ENCODE data around the gene THAP4. TPM values are rescaled to one million over a fixed set of nuclear protein-coding genes. Genes with fewer than 3 reads are reported as not detected.
"Not testable (repeated sequence)": the region's sequence is repeated elsewhere in the genome, so short reads cannot be mapped to it uniquely, and the experiment has no call there.

The THAP4 gene
- total RNA-seq, 1 donor from 2014 or later, result 34.4 TPM

DNA sequence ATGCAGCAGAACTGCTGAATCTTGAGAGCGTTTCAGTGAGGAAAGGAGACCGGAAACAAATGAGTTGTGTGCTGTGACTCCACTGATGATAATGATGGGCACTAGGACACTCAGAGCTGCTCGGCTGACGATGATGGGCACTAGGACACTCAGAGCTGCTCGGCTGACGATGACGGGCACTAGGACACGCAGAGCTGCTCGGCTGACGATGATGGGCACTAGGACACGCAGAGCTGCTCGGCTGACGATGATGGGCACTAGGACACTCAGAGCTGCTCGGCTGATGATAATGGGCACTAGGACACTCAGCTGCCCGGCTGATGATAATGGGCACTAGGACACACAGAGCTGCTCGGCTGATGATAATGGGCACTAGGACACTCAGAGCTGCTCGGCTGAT lies 47.1 kb downstream of the THAP4 start:
- intact Hi-C loops (cut with micrococcal nuclease), result not testable (repeated sequence)

DNA sequence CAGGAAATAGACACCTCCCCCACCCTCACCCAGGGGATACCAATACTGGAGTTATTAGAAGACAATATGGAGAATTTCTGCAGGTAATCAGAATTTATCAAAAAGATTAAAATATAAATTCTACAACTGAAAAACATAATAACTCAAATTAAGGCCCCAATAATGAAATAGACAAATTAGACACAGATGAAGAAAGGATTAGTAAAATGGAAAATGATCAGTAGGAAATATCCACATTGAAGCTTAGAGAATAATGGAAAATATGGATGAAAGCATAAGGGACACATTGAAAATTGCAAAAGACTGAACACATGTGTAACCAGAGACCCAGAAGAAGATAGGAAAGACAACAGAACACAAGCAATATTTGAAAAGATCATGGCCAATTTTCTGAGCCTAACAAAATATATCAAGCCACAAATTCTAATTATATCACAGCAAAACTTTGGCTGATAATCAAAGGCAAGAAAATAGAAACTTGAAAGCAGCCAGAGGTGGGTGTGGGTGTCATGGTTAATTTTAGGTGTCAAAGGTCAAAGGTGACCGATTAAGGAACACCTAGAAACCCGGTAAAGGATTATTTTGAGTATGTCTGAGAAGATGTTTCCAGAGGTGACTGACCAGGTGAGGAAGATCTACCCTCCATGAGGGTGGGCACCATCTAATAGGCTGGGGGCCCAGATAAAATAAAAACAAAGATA lies 50.2 kb downstream of the THAP4 start:
- intact Hi-C loops (cut with micrococcal nuclease), result no loop called here

DNA sequence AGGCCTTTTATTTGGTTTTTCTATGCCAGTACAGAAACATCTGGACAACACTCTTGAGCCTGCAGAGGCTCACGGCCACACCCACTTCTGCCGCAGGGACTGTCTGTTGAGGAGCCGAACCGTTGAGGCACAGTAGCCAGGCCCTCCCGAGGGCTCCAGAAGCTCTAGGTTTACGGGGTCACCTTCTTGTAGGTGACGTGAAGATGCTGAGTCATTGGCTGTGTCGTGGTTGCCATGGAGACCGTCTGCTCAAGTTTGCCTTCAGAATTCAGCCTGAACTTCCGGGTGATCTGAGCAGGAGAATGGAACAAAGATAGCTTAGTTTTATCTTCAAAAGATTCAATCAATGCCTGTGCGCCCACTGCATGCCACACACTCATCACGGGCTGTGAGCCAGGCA lies 52.5 kb downstream of the THAP4 start:
- intact Hi-C loops (cut with micrococcal nuclease), result no loop called here

DNA sequence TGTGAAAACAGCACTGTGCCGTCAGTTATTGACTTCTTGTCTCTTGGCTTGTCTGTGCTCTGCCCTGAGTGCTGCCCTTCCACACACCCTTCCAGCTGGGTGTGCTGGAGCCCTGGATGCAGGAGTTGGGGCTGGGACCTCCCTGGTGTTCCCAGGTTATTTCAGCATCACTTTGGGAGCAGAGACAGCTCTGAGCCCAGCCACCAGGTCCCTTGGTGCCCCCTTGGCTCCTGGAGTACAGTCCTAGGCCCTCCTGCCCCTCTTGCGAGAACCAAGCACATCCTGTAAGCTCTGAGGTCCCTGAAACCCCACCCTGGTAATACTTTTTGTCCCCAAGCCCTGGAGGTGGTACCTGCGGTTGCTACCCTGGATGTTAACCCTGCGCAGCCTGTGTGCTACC lies 54.2 kb downstream of the THAP4 start:
- intact Hi-C loops (cut with micrococcal nuclease), result no loop called here

DNA sequence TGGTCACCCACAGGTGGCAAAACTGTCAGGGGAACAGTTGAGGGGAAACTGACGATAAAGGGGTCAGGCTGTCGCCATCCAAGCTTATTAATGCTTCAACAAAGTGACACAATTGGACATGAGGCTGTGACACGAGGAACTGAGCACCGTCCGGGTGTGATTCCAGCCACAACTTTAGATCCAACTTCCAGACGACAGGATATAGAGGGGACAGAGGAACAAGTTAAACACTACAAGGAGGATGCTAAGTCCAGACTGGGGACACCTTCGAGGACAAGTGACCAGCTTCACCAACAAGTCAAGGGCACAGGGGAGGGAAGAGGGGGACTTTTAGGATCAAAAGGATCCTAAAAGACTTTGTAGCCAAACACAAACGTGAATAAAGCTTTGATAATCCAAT lies 54.6 kb downstream of the THAP4 start:
- intact Hi-C loops (cut with micrococcal nuclease), result no loop called here

DNA sequence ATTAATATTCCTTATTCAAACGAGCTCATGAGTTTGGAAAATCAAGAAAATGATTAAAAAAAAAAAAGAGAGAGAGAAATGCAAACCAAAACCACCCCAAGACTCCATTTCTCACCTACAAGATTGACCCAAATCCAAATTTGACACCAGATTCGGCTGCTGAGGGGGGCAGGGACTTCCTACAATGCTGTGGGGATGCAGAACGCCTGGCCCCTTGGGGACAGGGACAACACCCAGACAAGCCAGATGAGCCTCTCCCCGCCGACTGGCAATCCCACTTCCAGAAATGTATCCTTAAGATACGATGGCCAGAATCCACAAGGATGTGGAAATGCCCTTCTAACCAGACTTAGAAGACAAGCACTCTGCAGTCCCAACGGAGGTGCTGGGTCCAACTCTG lies 57.7 kb downstream of the THAP4 start:
- intact Hi-C loops (cut with micrococcal nuclease), result no loop called here

DNA sequence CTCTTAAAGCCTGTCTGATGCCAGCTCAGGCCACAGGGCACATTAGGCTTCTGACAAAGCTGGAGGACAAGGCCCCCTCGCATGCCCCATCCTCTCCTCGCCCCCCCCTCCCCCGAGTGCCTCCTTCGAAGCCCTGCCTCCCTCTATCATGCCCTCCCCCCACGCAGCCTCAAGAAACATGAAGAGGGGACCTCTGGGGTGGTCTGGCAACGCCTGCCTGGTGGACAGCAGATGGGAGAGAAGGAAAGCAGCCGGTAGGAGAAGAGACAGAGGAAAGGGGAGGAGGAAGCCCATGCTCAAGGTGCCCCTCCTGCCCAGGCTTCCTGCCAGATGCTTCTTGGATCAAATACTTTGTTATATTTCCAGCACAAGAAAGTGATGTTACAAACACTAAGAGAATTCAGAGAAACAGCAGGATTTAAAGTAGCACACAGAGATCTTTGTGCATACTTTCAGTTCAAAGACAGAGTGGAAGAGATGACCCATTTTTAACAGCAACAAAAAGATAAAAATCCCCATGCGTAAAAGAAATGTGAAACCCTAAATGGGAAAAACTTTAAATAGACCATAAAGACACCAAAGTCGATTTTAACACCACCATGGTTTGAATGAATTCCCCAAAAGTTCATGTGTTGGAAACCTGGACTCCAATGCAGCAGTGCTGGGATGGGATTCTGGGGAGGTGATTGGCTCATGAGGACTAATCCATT lies 59.4 kb downstream of the THAP4 start:
- intact Hi-C loops (cut with micrococcal nuclease), result no loop called here

DNA sequence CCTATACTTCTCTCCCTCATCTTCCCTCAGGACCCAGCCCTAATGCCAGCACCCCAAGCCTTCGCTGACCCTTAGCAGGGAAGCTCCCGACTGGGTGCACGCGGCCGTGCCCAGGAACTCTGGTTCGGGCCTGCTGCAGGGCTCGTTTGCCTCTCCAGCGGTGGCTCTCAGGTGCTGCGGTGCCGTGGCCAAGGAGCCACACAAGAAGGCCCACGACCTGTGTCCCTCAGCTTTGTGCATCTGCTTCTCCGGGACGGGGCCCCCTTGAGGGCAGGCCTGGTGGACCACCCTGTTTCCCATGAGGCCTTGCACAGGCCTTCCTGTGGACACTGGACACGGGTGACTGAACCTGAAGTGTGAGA lies 60.7 kb downstream of the THAP4 start:
- intact Hi-C loops (cut with micrococcal nuclease), result no loop called here

DNA sequence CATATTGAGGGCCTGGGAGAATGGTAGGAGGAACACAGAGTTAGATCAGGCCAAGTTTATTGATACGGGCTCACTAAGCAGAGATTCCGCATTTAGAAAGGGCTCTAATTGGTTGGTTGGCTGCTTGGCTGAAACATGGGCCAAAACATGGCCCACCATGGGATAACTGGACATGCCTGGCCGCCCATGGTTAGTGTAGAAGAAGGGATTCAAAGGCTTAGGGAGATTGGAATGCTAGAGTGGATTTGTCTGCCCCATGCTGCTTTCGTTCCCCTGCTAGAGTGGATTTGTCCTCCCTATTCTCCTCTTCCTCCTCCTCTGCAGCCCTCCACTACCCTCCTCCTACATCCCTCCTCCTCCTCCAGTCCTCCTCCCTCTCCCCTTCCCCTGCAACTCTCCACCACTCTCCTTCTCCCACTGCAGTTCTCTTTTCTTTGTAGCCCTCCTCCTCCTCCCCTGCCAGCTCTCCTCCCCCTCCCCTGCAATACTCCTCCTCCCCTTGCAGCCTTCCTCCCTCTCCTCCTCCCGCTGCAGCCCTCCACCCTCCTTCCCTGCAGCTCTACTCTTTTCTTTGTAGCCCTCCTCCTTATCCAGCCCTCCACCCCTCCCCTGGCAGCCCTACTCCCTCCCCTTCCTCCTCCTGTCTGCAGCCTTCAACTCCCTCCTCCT lies 61.2 kb downstream of the THAP4 start:
- intact Hi-C loops (cut with micrococcal nuclease), result no loop called here

DNA sequence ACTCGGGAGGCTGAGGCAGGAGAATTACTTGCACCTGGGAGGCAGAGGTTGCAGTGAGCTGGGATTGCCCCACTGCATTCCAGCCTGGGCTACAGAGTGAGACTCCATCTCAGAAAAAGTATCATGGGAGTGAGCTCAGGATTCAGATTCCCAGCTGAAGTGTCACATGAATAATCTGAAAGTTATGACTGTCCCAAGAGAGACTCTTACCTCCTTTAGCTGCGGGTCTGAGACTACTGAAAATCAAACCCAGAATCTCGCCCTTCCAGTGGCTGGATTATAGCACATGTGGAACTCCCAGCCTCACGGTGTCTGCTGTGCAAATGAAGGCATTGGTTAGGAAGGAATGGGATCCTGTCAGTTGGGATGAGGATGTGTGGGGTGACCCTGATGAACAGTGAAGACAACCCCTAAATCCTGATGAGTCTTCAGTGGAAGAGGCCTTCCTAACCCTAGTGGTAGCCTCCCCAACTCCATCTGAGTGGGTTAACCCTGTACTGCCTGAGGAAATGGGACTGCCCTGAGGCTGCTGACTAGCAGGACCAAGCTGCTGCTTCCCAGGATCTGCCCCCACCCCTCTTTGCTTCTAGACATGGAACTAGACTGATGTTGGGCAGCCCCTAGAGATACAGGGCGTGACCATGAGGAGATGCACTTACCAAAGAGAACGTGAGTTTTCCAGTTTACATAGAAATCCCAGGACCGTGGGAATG lies 61.9 kb downstream of the THAP4 start:
- intact Hi-C loops (cut with micrococcal nuclease), result no loop called here

DNA sequence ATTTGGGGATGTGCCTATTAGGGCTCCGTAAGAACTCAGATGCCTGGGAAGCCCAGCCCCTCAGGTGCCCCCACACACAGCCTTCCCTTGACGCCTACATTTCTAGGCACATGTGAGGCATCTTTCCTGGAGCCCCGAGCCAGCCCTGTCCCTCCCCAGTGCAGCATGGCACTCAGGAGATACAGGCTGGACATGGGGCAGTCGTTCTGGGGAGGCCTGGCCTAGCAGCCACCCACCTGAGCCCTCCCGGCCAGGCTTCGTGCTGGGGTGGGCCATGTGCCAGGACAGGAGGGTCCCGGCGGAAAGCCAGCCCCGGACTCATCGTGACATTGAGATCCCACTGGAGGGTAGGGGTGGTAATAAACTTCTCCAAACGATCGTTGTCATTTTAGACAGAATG lies 63.2 kb downstream of the THAP4 start:
- intact Hi-C loops (cut with micrococcal nuclease), result no loop called here

DNA sequence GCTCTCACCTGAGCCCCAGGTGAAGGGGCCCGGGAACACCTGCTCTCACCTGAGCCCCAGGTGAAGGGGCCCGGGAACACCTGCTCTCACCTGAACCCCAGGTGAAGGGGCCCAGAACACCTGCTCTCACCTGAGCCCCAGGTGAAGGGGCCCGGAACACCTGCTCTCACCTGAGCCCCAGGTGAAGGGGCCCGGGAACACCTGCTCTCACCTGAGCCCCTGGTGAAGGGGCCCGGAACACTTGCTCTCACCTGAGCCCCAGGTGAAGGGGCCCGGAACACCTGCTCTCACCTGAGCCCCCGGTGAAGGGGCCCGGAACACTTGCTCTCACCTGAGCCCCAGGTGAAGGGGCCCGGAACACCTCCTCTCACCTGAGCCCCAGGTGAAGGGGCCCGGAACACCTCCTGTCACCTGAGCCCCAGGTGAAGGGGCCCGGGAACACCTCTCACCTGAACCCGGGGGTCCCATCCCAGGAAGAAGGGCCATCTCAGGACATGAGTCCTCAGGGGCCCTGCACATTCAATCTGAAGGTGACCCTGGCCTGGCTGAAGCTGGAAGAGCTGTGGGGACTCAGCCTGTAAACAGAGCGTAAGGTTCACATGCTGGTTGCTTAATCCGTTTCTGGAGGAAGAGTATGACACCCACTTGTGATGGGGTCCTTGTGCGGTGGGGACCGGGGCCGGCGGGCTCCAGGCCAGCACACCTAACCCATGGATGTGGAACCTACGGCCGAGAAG lies 63.9 kb downstream of the THAP4 start:
- intact Hi-C loops (cut with micrococcal nuclease), result not testable (repeated sequence)

DNA sequence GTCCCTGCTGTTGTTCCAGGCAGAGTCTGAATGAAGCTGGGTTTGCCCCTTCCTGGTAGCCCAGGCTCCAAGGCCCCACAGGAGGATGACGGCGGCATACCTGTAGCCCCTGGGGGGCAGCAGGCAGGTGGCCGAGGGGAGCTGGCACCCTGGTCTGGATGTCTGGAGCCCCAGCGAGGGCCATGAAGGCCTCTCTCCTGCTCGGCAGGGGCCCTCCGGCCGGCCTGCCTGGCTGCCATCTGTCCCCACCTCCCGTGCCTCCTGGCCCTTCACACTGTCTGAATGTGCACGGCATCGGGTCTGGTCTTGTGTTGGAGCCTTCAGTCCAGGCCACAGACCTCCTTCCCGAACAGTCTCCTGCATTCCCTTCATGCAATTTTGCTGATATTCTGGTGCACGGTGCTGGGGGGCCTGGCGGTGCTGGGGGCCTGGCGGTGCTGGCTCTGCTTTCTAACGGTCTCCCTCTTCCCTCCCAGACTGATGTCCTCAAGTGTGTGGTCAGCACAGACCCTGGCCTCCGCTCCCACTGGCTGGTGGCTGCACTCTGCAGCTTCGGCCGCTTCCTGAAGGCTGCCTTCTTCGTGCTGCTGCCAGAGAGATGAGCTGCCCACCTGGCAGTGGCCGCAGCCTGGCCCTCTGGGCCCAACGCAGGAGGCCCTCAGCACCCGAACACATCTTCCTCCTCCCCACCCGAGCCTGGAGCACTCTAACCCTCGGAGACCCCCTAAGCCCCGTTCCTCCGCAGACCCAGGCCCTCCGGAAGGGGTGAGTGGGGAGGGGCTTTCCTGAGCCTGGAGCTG lies 64.9 kb downstream of the THAP4 start:
- intact Hi-C loops (cut with micrococcal nuclease), result no loop called here

DNA sequence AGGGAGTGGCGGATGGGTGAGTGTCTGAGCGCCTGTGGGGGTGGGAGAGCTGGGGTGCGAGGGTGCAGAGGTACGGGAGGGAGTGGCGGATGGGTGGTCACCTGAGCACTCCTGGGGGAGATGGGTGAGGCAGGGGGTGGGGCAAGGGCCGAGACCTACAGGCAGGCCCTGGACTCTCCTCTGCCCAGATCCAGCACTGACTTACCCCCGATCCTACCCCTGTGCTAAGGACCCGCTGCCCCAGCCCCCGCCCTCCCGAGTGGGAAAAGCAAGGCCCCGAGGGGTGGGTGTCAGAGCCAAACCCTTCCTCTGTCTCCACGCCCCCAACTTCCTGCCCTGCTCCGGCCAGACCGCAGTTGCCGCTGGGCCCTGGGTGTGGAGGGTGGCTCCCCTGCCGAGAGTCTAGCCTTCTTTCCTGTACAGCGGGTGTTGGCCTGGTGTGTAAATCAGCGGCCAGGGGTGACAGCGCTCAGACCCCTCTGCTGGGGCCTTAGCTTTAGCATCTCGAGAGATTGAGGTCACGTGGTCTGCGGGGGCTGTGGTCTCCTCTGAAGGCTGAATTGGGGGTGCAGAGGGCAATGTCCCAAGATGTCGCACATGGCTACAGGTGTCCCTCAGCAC lies 65.9 kb downstream of the THAP4 start:
- intact Hi-C loops (cut with micrococcal nuclease), result no loop called here

DNA sequence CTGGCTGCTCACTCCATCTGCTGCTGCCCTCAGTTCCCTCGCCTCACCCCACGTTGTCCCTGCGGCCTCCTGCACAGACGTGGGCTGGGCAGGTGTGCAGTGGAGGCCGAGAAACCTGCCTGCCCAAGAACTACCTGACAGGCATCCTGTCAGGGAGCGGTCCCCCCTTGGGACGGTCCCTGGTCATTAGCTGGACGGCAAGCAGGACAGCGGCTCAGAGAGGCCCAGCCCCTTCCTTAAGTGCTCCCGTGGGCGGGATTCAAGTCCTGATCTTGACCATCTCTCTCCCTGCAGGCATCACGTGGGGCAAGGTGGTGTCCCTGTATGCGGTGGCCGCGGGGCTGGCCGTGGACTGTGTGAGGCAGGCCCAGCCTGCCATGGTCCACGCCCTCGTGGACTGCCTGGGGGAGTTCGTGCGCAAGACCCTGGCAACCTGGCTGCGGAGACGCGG lies 67.1 kb downstream of the THAP4 start:
- intact Hi-C loops (cut with micrococcal nuclease), result no loop called here

DNA sequence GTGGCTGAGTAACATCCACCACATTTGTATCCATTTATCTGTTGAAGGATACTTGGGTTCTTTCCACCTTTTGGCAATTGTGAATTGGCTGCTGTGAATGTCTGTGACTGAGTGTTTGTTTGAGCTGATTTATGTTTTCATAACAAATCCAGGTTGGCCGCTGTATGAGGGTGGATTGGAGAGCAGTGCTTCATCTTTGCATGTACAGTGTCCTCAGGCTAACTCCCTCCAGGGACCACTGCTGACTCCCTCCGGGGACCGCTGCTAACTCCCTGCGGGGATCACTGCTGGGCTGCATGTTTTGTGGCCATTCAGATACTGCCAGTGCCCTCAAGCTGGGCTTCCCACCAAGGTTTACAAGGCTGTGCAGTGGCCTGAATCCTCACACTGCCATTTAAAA lies 68.2 kb downstream of the THAP4 start:
- intact Hi-C loops (cut with micrococcal nuclease), result no loop called here

DNA sequence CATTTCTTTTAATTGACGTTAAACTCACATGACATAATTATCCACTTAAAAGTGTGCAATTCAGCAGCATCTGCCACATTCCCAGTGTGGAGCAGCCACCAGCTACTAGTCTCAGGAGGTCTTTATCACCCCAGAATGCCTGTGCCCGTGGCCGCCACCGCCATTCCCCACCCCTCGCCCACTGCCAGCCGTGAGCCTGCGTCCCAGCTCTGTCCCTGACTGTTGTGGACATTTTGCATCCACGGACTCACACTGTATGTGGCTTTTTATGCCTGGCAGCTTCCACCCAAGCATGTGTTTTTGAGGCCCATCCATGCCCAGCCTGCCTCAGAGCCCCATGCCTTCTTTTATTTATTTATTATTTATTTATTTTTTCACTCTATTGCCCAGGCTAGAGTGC lies 69.2 kb downstream of the THAP4 start:
- intact Hi-C loops (cut with micrococcal nuclease), result no loop called here

DNA sequence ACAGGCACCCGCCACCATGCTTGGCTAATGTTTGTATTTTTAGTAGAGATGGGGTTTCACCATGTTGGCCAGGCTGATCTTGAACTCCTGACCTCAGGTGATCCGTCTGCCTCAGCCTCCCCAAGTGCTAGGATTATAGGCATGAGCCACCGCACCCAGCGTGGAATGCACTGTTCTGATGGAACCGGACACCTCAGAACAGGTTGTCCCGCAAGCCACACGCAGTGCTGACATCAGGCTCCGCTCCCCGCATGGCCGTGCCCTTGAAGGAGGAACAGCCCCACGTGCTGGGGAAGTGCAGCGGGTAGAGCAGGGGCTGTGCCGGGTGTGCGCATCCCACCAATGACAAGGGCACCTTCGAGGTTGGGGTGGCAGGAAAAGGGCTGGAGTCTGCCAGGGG lies 69.7 kb downstream of the THAP4 start:
- intact Hi-C loops (cut with micrococcal nuclease), result not testable (repeated sequence)

DNA sequence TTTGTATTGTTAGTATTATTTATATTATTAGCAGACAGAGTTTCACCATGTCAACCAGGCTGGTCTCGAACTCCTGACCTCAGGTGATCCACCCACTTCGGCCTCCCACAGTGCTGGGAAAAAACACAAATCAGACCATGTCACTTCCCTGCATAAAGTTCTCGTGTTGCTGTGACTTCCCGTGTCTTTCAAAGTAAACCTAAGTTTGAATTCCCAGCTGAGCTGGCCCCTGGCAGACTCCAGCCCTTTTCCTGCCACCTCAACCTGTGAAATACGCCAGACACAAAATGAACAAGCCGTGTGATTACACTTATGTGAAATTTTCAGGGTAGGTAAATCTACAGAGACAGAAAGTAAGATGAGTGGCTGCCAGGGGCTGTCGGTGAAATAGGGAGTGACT lies 70.5 kb downstream of the THAP4 start:
- intact Hi-C loops (cut with micrococcal nuclease), result no loop called here

DNA sequence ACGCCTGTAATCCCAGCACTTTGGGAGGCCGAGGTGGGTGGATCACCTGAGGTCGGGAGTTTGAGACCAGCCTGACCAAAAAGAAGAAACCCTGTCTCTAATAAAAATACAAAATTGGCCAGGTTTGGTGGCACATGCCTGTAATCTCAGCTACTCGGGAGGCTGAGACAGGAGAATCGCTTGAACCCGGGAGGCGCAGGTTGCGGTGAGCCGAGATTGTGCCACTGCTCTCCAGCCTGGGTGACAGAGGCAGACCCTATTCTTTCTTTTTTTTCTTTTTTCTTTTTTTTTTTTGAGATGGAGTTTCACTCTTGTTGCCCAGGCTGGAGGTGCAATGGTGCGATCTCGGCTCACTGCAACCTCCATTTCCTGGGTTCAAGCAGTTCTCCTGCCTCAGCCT lies 70.9 kb downstream of the THAP4 start:
- intact Hi-C loops (cut with micrococcal nuclease), result not testable (repeated sequence)

All from T-helper 2 cell treated with Interferon-gamma antibody and Interleukin-4, amounts not matched to agents 100 ng/mL and 5 ng/mL, for 36 hours (primary cell).